Type B pancreatic cell (in vitro differentiated cells): Measurements from ENCODE around the gene EFEMP1. TPM values are rescaled to one million over a fixed set of nuclear protein-coding genes. Genes with fewer than 3 reads are reported as not detected.

Experiments
- DNase-seq: peaks from one replicate; pipeline ENCODE4 v3.0.0; 2021; ENCODE audit warnings: mixed read lengths; ENCODE audit not compliant: unreplicated experiment; ENCODE audit errors: extremely low spot score
- H3K27ac Mint-ChIP-seq: 2 replicates; pipeline ENCODE4 v1.8.0; 2021; ENCODE audit warnings: mild to moderate bottlenecking, mixed read lengths
- H3K27me3 Mint-ChIP-seq: 2 replicates; pipeline ENCODE4 v1.8.0; 2021; ENCODE audit warnings: mixed read lengths
- H3K36me3 Mint-ChIP-seq: 2 replicates; pipeline ENCODE4 v1.8.0; 2021; ENCODE audit warnings: mixed read lengths
- H3K4me1 Mint-ChIP-seq: one replicate; pipeline ENCODE4 v1.8.0; 2021; ENCODE audit warnings: mixed read lengths; ENCODE audit not compliant: unreplicated experiment
- H3K4me3 Mint-ChIP-seq: 2 replicates; pipeline ENCODE4 v1.8.0; 2021; ENCODE audit warnings: mild to moderate bottlenecking, mixed read lengths
- H3K9me3 Mint-ChIP-seq: 2 replicates; pipeline ENCODE4 v1.8.0; 2021; ENCODE audit warnings: mixed read lengths
- CTCF ChIP-seq: fragments of 200-600 bp; sonication (generic); conservative IDR thresholded peaks from 2 replicates; pipeline ENCODE4 v1.5.0; 2021; ENCODE audit warnings: antibody characterized with exemption, mild to moderate bottlenecking
- long read RNA-seq: library from polyadenylated mRNA; unstranded; transcript quantifications from one replicate; pipeline ENCODE4 v2.0.0, GENCODE V29; 2020
- total RNA-seq: library from RNA; stranded (reverse); gene quantifications from 2 replicates; pipeline ENCODE4 v1.2.1, GENCODE V29; 2021; ENCODE audit warnings: low replicate concordance

Gene EFEMP1
- 92.5 and 344 TPM in 2 replicates for total RNA-seq
- long read RNA-seq, transcript EFEMP1-201 (12 exons, 1,820 nt): minor isoform, 263 of 1,606 reads
- long read RNA-seq, transcript EFEMP1-202 (11 exons, 3,024 nt): major isoform, 967 of 1,606 reads
- long read RNA-seq, partial matches to known transcripts: 256 of 1,606 reads
- long read RNA-seq, other reads (novel, unspliced or antisense): 119 of 1,606 reads

- Mint-ChIP-seq H3K9me3 (no peaks in the 10 kb centered on the region), H3K4me1 (peaks cover 9% of the 10 kb centered on the region), H3K27ac (peak within 1 kb of the TSS; percentile 91), H3K27me3 (peaks cover 51% of the 10 kb centered on the region), H3K36me3 (no peaks in the 10 kb centered on the region), H3K4me3 (peak within 1 kb of the TSS; percentile 88)
- no peak for TF ChIP-seq CTCF
- peak; percentile 73 for DNase-seq
Measured at GRCh38 chr2:55923091-55923981, at the start of gene EFEMP1. EFEMP1 (minus strand) TSS chr2:55923782; CDS start chr2:55922440, 1,342 bp downstream.

DNA sequence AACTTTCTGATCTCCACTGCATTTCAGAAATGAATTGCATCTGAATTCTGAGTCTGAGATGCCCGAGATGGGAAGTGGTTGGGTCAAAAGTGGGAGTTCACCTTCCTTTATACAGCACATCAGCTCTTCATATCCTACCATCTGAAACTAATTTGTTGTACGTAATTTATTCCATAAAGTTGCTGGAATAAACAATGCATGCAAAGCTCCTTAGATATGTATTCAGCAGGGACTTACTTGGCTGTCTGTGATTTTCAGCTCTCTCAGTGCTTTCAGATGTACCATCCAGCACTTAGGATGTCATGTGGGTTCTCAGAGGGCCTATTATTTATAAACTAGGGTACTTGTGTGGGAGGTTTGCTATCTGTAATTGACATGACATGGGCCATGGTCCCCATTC is 46.9 kb upstream of the EFEMP1 start:
- no peak for DNase-seq
- peaks cover 4% of the 10 kb centered on the region for H3K4me1 Mint-ChIP-seq
- no peak for TF ChIP-seq CTCF
- no peak overlapping the region for H3K4me3 Mint-ChIP-seq
- H3K27me3 Mint-ChIP-seq: peaks cover 8% of the 10 kb centered on the region
- H3K9me3 Mint-ChIP-seq: no peaks in the 10 kb centered on the region
- no peaks in the 10 kb centered on the region for H3K36me3 Mint-ChIP-seq
- H3K27ac Mint-ChIP-seq: no peak overlapping the region

- no peak for DNase-seq
- Mint-ChIP-seq H3K4me3 (no peak overlapping the region), H3K9me3 (no peaks in the 10 kb centered on the region), H3K27ac (no peak overlapping the region), H3K4me1 (peaks cover 4% of the 10 kb centered on the region), H3K36me3 (no peaks in the 10 kb centered on the region), H3K27me3 (peaks cover 16% of the 10 kb centered on the region)
- TF ChIP-seq CTCF: no peak
Measured at GRCh38 chr2:55968941-55969340, 45.4 kb upstream of the EFEMP1 start.

GRCh38 chr2:55966401-55967118 is 43.0 kb upstream of the EFEMP1 start:
- H3K36me3 Mint-ChIP-seq: no peaks in the 10 kb centered on the region
- no peak for TF ChIP-seq CTCF
- H3K4me1 Mint-ChIP-seq: peaks cover 6% of the 10 kb centered on the region
- H3K4me3 Mint-ChIP-seq: no peak overlapping the region
- no peak overlapping the region for H3K27ac Mint-ChIP-seq
- H3K27me3 Mint-ChIP-seq: peaks cover 20% of the 10 kb centered on the region
- H3K9me3 Mint-ChIP-seq: no peaks in the 10 kb centered on the region
- no peak for DNase-seq

- peaks cover 23% of the 10 kb centered on the region for H3K27me3 Mint-ChIP-seq
- no peak overlapping the region for H3K4me3 Mint-ChIP-seq
- DNase-seq: no peak
- no peaks in the 10 kb centered on the region for H3K36me3 Mint-ChIP-seq
- no peak for TF ChIP-seq CTCF
- H3K27ac Mint-ChIP-seq: no peak overlapping the region
- no peaks in the 10 kb centered on the region for H3K9me3 Mint-ChIP-seq
- H3K4me1 Mint-ChIP-seq: peaks cover 11% of the 10 kb centered on the region
Measured at GRCh38 chr2:55965966-55966365, 42.4 kb upstream of the EFEMP1 start.
